HEK293 (cell line): ENCODE measurements around the gene CLEC2L.

Source experiments
- CTCF ChIA-PET: fragments of 350-600 bp; formaldehyde crosslinking; extraction: SDS; loops from one replicate; lab custom pipeline; 2021; ENCODE audit warnings: antibody characterized with exemption; lab: Yijun Ruan, JAX
- POLR2A ChIA-PET: fragments of 300-600 bp; formaldehyde crosslinking; extraction: SDS; loops from one replicate; lab custom pipeline; 2020; ENCODE audit warnings: antibody characterized with exemption, inconsistent platforms; lab: Yijun Ruan, JAX
- H3K27ac ChIP-seq: fragments of 200-500 bp; sonication (Bioruptor generic); 2 replicates; pipeline ENCODE4 v1.5.1; 2014; ENCODE audit warnings: low read depth, low read length, control low read depth, inconsistent platforms; ENCODE audit errors: extremely low read depth
- H3K36me3 ChIP-seq, 2 experiments: fragments of 200-500 bp in 1 of 2; sonication (Bioruptor generic) in 1 of 2; 1 replicate in 1 of 2; 2 replicates in 1 of 2; pipeline ENCODE4 v1.5.1; 2014 to 2017; ENCODE audit warnings: inconsistent platforms in 2 of 2, low read length in 2 of 2; ENCODE audit not compliant: control insufficient read depth in 2 of 2, insufficient read depth in 1 of 2
- H3K4me1 ChIP-seq: fragments of 200-500 bp; sonication (Bioruptor generic); 2 replicates; pipeline ENCODE4 v1.5.1; 2014; ENCODE audit warnings: mild to moderate bottlenecking, low read length, inconsistent platforms; ENCODE audit not compliant: control insufficient read depth, insufficient read depth
- H3K4me3 ChIP-seq: 2 replicates; pipeline ENCODE4 v1.5.1; 2011; ENCODE audit warnings: low read depth, mild to moderate bottlenecking, control low read depth, low read length, moderate library complexity
- H3K9me3 ChIP-seq: fragments of 200-500 bp; sonication (Bioruptor generic); 2 replicates; pipeline ENCODE4 v1.5.1; 2014; ENCODE audit warnings: low read depth, low read length, inconsistent platforms; ENCODE audit not compliant: control insufficient read depth, insufficient read depth
- FEZF1 ChIP-seq: fragments of 450-650 bp; formaldehyde crosslinking; IDR thresholded peaks from 2 replicates; pipeline ENCODE4 v1.5.1; 2016; ENCODE audit warnings: missing biosample characterization, missing genetic modification characterization
- HOXC10 ChIP-seq: sonication (generic); formaldehyde crosslinking; IDR thresholded peaks from 2 replicates; pipeline ENCODE4 v1.8.1; 2023; ENCODE audit warnings: mild to moderate bottlenecking, missing genetic modification reagents
- TCF7L2 ChIP-seq: IDR thresholded peaks from 2 replicates; pipeline ENCODE4 v1.6.1; 2011; ENCODE audit warnings: low read depth, mild to moderate bottlenecking, inconsistent platforms, low read length, moderate library complexity, borderline replicate concordance
- TRIM28 ChIP-seq: IDR thresholded peaks from 2 replicates; pipeline ENCODE4 v1.6.1; 2011; ENCODE audit warnings: low read length, control low read depth, borderline replicate concordance
- YY1 ChIP-seq: fragments of 450-650 bp; formaldehyde crosslinking; IDR thresholded peaks from 2 replicates; pipeline ENCODE4 v1.5.1; 2018; ENCODE audit warnings: missing biosample characterization, missing genetic modification characterization
- ZIC2 ChIP-seq: fragments of 450-650 bp; formaldehyde crosslinking; IDR thresholded peaks from 2 replicates; pipeline ENCODE4 v1.5.1; 2016; ENCODE audit warnings: missing biosample characterization, missing genetic modification characterization
- ZNF157 ChIP-seq: fragments of 450-650 bp; formaldehyde crosslinking; IDR thresholded peaks from 2 replicates; pipeline ENCODE4 v1.5.1; 2016; ENCODE audit warnings: missing biosample characterization, missing genetic modification characterization
- ZNF19 ChIP-seq: fragments of 450-650 bp; formaldehyde crosslinking; IDR thresholded peaks from 2 replicates; pipeline ENCODE4; 2016; ENCODE audit warnings: missing biosample characterization, missing genetic modification characterization, low read depth
- ZNF2 ChIP-seq: fragments of 450-650 bp; formaldehyde crosslinking; IDR thresholded peaks from 2 replicates; pipeline ENCODE4 v1.5.1; 2016; ENCODE audit warnings: missing biosample characterization, missing genetic modification characterization
- ZNF23 ChIP-seq: fragments of 450-650 bp; formaldehyde crosslinking; IDR thresholded peaks from 2 replicates; pipeline ENCODE4 v1.5.1; 2016; ENCODE audit warnings: missing biosample characterization, missing genetic modification characterization, borderline replicate concordance
- ZNF239 ChIP-seq: fragments of 450-650 bp; formaldehyde crosslinking; IDR thresholded peaks from 2 replicates; pipeline ENCODE4 v1.5.1; 2016; ENCODE audit warnings: missing biosample characterization, missing genetic modification characterization
- ZNF366 ChIP-seq: fragments of 450-650 bp; formaldehyde crosslinking; conservative IDR thresholded peaks from 2 replicates; pipeline ENCODE4 v1.5.1; 2016; ENCODE audit warnings: missing biosample characterization, missing genetic modification characterization
- ZNF391 ChIP-seq: fragments of 450-650 bp; formaldehyde crosslinking; IDR thresholded peaks from 2 replicates; pipeline ENCODE4 v1.5.1; 2016; ENCODE audit warnings: low read depth, missing biosample characterization, missing genetic modification characterization, borderline replicate concordance
- ZNF596 ChIP-seq: fragments of 450-650 bp; IDR thresholded peaks from 2 replicates; pipeline ENCODE4 v1.5.0; 2018; ENCODE audit warnings: missing biosample characterization, mild to moderate bottlenecking, missing genetic modification characterization, moderate library complexity
- ZNF623 ChIP-seq: fragments of 450-650 bp; formaldehyde crosslinking; IDR thresholded peaks from 2 replicates; pipeline ENCODE4 v1.5.1; 2016; ENCODE audit warnings: missing biosample characterization, missing genetic modification characterization
- ZNF624 ChIP-seq: fragments of 450-650 bp; formaldehyde crosslinking; IDR thresholded peaks from 2 replicates; pipeline ENCODE4 v1.5.1; 2017; ENCODE audit warnings: missing biosample characterization, missing genetic modification characterization
- ZNF747 ChIP-seq: fragments of 450-650 bp; formaldehyde crosslinking; IDR thresholded peaks from 2 replicates; pipeline ENCODE4 v1.5.1; 2016; ENCODE audit warnings: missing biosample characterization, missing genetic modification characterization
- ZNF785 ChIP-seq: fragments of 450-650 bp; formaldehyde crosslinking; IDR thresholded peaks from 2 replicates; pipeline ENCODE4 v1.5.1; 2016; ENCODE audit warnings: missing biosample characterization, missing genetic modification characterization
- TF ChIP-seq, protein P1 (sequence below): fragments of 450-650 bp; formaldehyde crosslinking; IDR thresholded peaks from 2 replicates; pipeline ENCODE4 v1.5.1; 2017; ENCODE audit warnings: missing biosample characterization, missing genetic modification characterization
- TF ChIP-seq, protein P2 (sequence below): fragments of 450-650 bp; formaldehyde crosslinking; IDR thresholded peaks from 2 replicates; pipeline ENCODE4 v1.5.1; 2016; ENCODE audit warnings: missing biosample characterization, missing genetic modification characterization
- TF ChIP-seq, protein P3 (sequence below): fragments of 450-650 bp; formaldehyde crosslinking; IDR thresholded peaks from 2 replicates; pipeline ENCODE4; 2016; ENCODE audit warnings: missing biosample characterization, missing genetic modification characterization

The CLEC2L gene

DNA sequence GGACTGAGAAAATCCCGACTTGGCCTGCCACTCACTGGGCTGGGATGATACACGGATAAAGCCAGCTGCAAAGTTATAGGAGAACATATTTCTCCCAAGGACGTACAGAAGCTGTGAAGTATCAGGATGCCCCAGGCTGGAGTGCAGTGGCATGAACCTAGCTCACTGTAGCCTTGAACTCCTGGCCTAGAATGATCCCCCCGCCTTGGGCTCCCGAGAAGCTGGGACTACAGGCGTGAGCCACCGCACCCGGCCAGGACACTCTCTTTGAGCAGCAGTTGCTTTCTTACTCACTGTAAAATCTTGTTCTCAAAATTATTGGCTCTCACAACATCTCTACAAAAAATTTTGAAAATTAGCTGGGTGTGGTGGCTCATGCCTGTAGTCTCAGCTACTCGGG lies 50.4 kb downstream of the CLEC2L start:
- Histone ChIP-seq H3K4me1 (no peaks in the 10 kb centered on the region), H3K27ac (no peak overlapping the region), H3K9me3 (no peaks in the 10 kb centered on the region), H3K36me3 (peaks cover 0 to 27% of the 10 kb centered on the region in 2 experiments; a peak in 1 of 3 replicates)
- POLR2A ChIA-PET = no interaction called here
- CTCF ChIA-PET = interaction anchor here (0.6 kb wide), 1 partner anchor 74 kb away, joined by 4 read pairs; no protein-coding TSS in a partner anchor
- TF ChIP-seq ZNF157 (tag by site-specific recombination) (no peak), ZNF624 (tag by site-specific recombination) (no peak)
- TF ChIP-seq, all 188 proteins: peak for 0
- H3K4me3 ChIP-seq = no peak overlapping the region

DNA sequence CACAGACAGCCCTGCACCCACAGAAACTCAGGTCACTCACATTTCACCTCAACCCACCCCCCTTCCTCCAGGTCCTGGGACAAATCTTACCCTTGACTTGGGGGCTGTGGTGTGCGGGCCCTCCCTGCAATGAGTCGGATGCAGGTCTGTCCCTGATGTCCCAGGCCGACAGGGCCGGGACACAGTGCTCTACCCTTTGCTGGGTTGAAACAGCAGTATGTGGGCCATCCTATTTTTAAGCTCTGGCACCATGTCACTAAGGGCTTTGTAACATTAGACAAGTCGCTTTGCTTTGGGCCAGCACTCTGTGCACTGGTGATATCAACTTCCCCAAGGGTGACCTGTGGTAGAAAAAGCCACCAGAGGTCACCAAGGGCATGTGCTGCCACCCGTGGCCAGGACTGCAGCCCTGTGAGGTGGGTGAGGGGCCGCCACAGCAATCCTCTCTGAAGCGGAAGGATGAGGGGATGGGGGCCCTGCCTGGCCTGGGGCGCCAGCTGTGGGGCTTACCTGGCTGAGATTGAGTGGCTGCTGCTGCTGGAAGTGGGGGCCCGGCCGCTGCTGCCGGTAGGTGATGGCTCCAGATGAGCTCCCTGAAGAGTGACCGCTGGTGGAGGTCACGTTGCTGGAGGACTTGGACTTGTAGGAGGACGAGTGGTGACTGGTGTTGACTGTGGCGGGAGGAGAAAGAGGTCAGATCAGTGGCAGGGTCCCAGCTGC lies 51.3 kb downstream of the CLEC2L start:
- Histone ChIP-seq H3K36me3 (peaks cover 0 to 31% of the 10 kb centered on the region in 2 experiments; a peak in 1 of 3 replicates), H3K4me1 (no peaks in the 10 kb centered on the region), H3K27ac (no peak overlapping the region), H3K9me3 (no peaks in the 10 kb centered on the region), H3K4me3 (no peak overlapping the region)
- TF ChIP-seq HOXC10 (CRISPR knock-in tag) (no peak), ZNF23 (no peak), ZNF623 (tag by site-specific recombination) (no peak), ZNF596 (tag by site-specific recombination) (no peak), YY1 (tag by site-specific recombination) (no peak), TCF7L2 (no peak), TRIM28 (no peak), ZNF2 (tag by site-specific recombination) (no peak), FEZF1 (tag by site-specific recombination) (no peak), ZNF747 (no peak), ZNF19 (tag by site-specific recombination) (no peak), ZNF366 (tag by site-specific recombination) (no peak), ZIC2 (tag by site-specific recombination) (no peak), ZNF239 (tag by site-specific recombination) (no peak), ZNF391 (tag by site-specific recombination) (no peak), ZNF785 (no peak)
- TF ChIP-seq, protein P1, sequence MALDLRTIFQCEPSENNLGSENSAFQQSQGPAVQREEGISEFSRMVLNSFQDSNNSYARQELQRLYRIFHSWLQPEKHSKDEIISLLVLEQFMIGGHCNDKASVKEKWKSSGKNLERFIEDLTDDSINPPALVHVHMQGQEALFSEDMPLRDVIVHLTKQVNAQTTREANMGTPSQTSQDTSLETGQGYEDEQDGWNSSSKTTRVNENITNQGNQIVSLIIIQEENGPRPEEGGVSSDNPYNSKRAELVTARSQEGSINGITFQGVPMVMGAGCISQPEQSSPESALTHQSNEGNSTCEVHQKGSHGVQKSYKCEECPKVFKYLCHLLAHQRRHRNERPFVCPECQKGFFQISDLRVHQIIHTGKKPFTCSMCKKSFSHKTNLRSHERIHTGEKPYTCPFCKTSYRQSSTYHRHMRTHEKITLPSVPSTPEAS (tag by site-specific recombination) = no peak
- TF ChIP-seq, protein P2, sequence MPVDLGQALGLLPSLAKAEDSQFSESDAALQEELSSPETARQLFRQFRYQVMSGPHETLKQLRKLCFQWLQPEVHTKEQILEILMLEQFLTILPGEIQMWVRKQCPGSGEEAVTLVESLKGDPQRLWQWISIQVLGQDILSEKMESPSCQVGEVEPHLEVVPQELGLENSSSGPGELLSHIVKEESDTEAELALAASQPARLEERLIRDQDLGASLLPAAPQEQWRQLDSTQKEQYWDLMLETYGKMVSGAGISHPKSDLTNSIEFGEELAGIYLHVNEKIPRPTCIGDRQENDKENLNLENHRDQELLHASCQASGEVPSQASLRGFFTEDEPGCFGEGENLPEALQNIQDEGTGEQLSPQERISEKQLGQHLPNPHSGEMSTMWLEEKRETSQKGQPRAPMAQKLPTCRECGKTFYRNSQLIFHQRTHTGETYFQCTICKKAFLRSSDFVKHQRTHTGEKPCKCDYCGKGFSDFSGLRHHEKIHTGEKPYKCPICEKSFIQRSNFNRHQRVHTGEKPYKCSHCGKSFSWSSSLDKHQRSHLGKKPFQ (tag by site-specific recombination) = no peak
- TF ChIP-seq, protein P3, sequence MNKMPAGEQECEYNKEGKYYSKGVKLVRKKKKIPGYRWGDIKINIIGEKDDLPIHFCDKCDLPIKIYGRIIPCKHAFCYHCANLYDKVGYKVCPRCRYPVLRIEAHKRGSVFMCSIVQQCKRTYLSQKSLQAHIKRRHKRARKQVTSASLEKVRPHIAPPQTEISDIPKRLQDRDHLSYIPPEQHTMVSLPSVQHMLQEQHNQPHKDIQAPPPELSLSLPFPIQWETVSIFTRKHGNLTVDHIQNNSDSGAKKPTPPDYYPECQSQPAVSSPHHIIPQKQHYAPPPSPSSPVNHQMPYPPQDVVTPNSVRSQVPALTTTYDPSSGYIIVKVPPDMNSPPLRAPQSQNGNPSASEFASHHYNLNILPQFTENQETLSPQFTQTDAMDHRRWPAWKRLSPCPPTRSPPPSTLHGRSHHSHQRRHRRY (tag by site-specific recombination) = no peak
- CTCF ChIA-PET = no interaction called here
- POLR2A ChIA-PET = no interaction called here
